K562 (cell line): ENCODE results near the gene VPS37D. TPM values are rescaled to one million over a fixed set of nuclear protein-coding genes. Genes with fewer than 3 reads are reported as not detected.

Experiments used
- ATAC-seq: fragments of 200-7000 bp; cut with Tn5 transposase; 3 replicates; pipeline ENCODE4 v1.9.1; 2020; ENCODE audit warnings: moderate library complexity
- BruUV-seq: library from RNA; stranded (reverse); fragments of 400-500 nt; replicated peaks from 2 replicates; lab custom pipeline; 2021; lab: Mats Ljungman, UMichigan
- CTCF ChIA-PET: fragments of 300-600 bp; formaldehyde crosslinking; extraction: SDS; loops from one replicate; lab custom pipeline; 2021; ENCODE audit warnings: low intra/inter-chr PET ratio; lab: Yijun Ruan, JAX
- POLR2A ChIA-PET: fragments of 300-600, 350-650 bp; sonication (Branson Sonifier 250); formaldehyde crosslinking; extraction: SDS; loops from one replicate; lab custom pipeline; 2021; ENCODE audit warnings: antibody characterized with exemption, inconsistent platforms; lab: Yijun Ruan, JAX
- DNase-seq, 4 experiments: peaks; one replicate each; pipeline versions ENCODE4 v3.0.0 to v3.0.0-alpha.2; 2011 to 2018; ENCODE audit warnings: low spot score in 3 of 4, mixed read lengths in 3 of 4; ENCODE audit errors: extremely low read depth in 1 of 4
- FAIRE-seq: peaks from 2 replicates; lab custom pipeline; 2011; peaks lifted over from hg19 to GRCh38; lab: Jason Lieb, UNC
- H2AFZ ChIP-seq: 2 replicates; pipeline ENCODE4 v1.6.0; 2011; ENCODE audit warnings: low read depth, low read length, control low read depth, inconsistent platforms
- H3K27ac ChIP-seq: fragments of 200-600 bp; 3 replicates; pipeline ENCODE4 v1.8.0; 2011; ENCODE audit warnings: low read depth, mild to moderate bottlenecking, control low read depth, inconsistent platforms, low read length, moderate library complexity, mixed read lengths; ENCODE audit errors: extremely low read depth
- H3K27me3 ChIP-seq, 2 experiments: fragments of 300-600 bp in 1 of 2; 2 replicates in 1 of 2; 3 replicates in 1 of 2; pipeline versions ENCODE4 v1.6.0 to v1.8.0; 2011; ENCODE audit warnings: inconsistent platforms in 2 of 2, low read length in 2 of 2, mild to moderate bottlenecking in 1 of 2, mixed read lengths in 1 of 2, moderate library complexity in 1 of 2; ENCODE audit not compliant: control insufficient read depth in 2 of 2, insufficient read depth in 2 of 2
- H3K36me3 ChIP-seq: fragments of 300-600 bp; 3 replicates; pipeline ENCODE4 v1.8.0; 2011; ENCODE audit warnings: mild to moderate bottlenecking, low read length, inconsistent platforms; ENCODE audit not compliant: control insufficient read depth, insufficient read depth
- H3K4me1 ChIP-seq, 2 experiments: fragments of 200-600 bp in 1 of 2; replicated peaks in 1 of 2; 2 replicates in 1 of 2; 3 replicates in 1 of 2; pipeline versions ENCODE4 v1.5.1 to v1.8.0; 2011; ENCODE audit warnings: inconsistent platforms in 2 of 2, low read length in 2 of 2, mild to moderate bottlenecking in 1 of 2, mixed read lengths in 1 of 2, moderate library complexity in 1 of 2; ENCODE audit not compliant: control insufficient read depth in 2 of 2, insufficient read depth in 2 of 2
- H3K4me2 ChIP-seq: 2 replicates; pipeline ENCODE4 v1.6.1; 2011; ENCODE audit warnings: low read length, control low read depth, inconsistent platforms, mixed read lengths; ENCODE audit not compliant: insufficient read depth
- H3K4me3 ChIP-seq: fragments of 200-600 bp; sonication (generic), shearing (Covaris generic); 2 replicates; pipeline ENCODE4 v1.5.1; 2016; ENCODE audit warnings: control low read depth, inconsistent platforms
- H3K79me2 ChIP-seq: fragments of 200-600 bp; 3 replicates; pipeline ENCODE4 v1.8.0; 2011; ENCODE audit warnings: low read length, inconsistent platforms; ENCODE audit not compliant: control insufficient read depth, insufficient read depth
- H3K9ac ChIP-seq, 2 experiments: 2 replicates each; pipeline versions ENCODE4 v1.6.0 to v1.6.1; 2011; ENCODE audit warnings: low read depth in 2 of 2, low read length in 2 of 2, control low read depth in 1 of 2, inconsistent platforms in 1 of 2, mild to moderate bottlenecking in 1 of 2, mixed read lengths in 1 of 2; ENCODE audit not compliant: insufficient read depth in 1 of 2
- H3K9me1 ChIP-seq: one replicate; pipeline ENCODE4 v1.6.0; 2011; ENCODE audit warnings: inconsistent platforms, mild to moderate bottlenecking, low read length, moderate library complexity; ENCODE audit not compliant: control insufficient read depth, insufficient read depth
- H3K9me3 ChIP-seq: replicated peaks from 2 replicates; pipeline ENCODE4 v1.5.1; 2011; ENCODE audit warnings: low read depth, low read length, inconsistent platforms; ENCODE audit not compliant: control insufficient read depth, insufficient read depth
- H4K20me1 ChIP-seq: replicated peaks from 2 replicates; pipeline ENCODE4 v1.6.1; 2011; ENCODE audit warnings: low read length, inconsistent platforms, mixed read lengths; ENCODE audit not compliant: control insufficient read depth, insufficient read depth
- AFF4 ChIP-seq: sonication (generic); formaldehyde crosslinking; IDR thresholded peaks from 2 replicates; pipeline ENCODE4 v1.8.0; 2023; ENCODE audit warnings: mild to moderate bottlenecking, missing genetic modification reagents
- CHD2 ChIP-seq: IDR thresholded peaks from 2 replicates; pipeline ENCODE4 v1.6.1; 2011; ENCODE audit warnings: low read depth, low read length
- E2F6 ChIP-seq, 2 experiments: IDR thresholded peaks; 2 replicates each; pipeline ENCODE4 v1.6.1; 2011; ENCODE audit warnings: borderline replicate concordance in 1 of 2, control low read depth in 1 of 2, low read depth in 1 of 2, low read length in 1 of 2, mild to moderate bottlenecking in 1 of 2, mixed read lengths in 1 of 2, moderate library complexity in 1 of 2; ENCODE audit not compliant: insufficient read depth in 1 of 2, insufficient read length in 1 of 2, poor library complexity in 1 of 2, severe bottlenecking in 1 of 2; ENCODE audit errors: extremely low read depth in 1 of 2
- KDM2B ChIP-seq: fragments of 250-450 bp; sonication (Bioruptor Pico); IDR thresholded peaks from 2 replicates; pipeline ENCODE4 v1.8.0; 2021; ENCODE audit warnings: mild to moderate bottlenecking, moderate library complexity
- LCOR ChIP-seq: sonication (generic); formaldehyde crosslinking; IDR thresholded peaks from 2 replicates; pipeline ENCODE4 v1.8.0; 2022; ENCODE audit warnings: mild to moderate bottlenecking, missing genetic modification reagents
- THRB ChIP-seq: fragments of 450-650 bp; formaldehyde crosslinking; conservative IDR thresholded peaks from 2 replicates; pipeline ENCODE4 v1.4.0; 2022; ENCODE audit warnings: mild to moderate bottlenecking, missing genetic modification characterization
- ZBTB49 ChIP-seq: sonication (generic); formaldehyde crosslinking; IDR thresholded peaks from 2 replicates; pipeline ENCODE4 v1.8.0; 2022; ENCODE audit warnings: missing genetic modification reagents, mild to moderate bottlenecking, borderline replicate concordance
- ZNF449 ChIP-seq: fragments of 250-450 bp; sonication (Bioruptor Pico); IDR thresholded peaks from 2 replicates; pipeline ENCODE4 v1.8.0; 2022; ENCODE audit warnings: moderate library complexity, mild to moderate bottlenecking, inconsistent platforms
- WGBS: fragments of 100-300 bp; shearing (Covaris generic); methylation state at CpG from one replicate; pipeline ENCODE4 v1.1.6; 2016; ENCODE audit warnings: low coverage, mixed read lengths; ENCODE audit not compliant: insufficient coverage; ENCODE audit errors: missing lambda C conversion rate; 5-methylcytosine and 5-hydroxymethylcytosine counted together
- in situ Hi-C: fragments of 300-500 bp; cut with MboI; formaldehyde crosslinking; loops from 4 replicates; pipeline ENCODE4 v1.15.0; 2018; ENCODE audit warnings: inconsistent platforms, mixed read lengths
- intact Hi-C: fragments of 100-400 bp; cut with micrococcal nuclease; formaldehyde crosslinking; loops from 2 replicates; pipeline ENCODE4 v1.14.2; 2022
- polyA plus RNA-seq, 8 experiments: library from polyadenylated mRNA; depleted of rRNA in 4 of 8; stranded (reverse) in 5 of 8; unstranded in 3 of 8; fragments of >200 nt; fragmentation: Nextera tagmentation in 2 of 8; fragmentation: Illumina TruSeq in 1 of 8; extraction: Ambion mirVana in 2 of 8; extraction: Trizol in 1 of 8; gene quantifications; 2 replicates each; pipeline versions ENCODE4 v1.2.1 to v1.2.3, GENCODE V29; 2011 to 2014; ENCODE audit warnings: inconsistent platforms in 1 of 8, missing spikeins in 1 of 8
- total RNA-seq, 7 experiments: library from RNA; depleted of rRNA in 6 of 7; stranded (reverse); fragments of >200 nt in 6 of 7; fragmentation: Illumina TruSeq in 2 of 7; extraction: Trizol in 2 of 7; gene quantifications; 2 replicates each; pipeline versions ENCODE4 v1.2.1 to v1.2.3, GENCODE V29; 2011 to 2021; ENCODE audit warnings: low replicate concordance in 1 of 7

Gene VPS37D
- total and polyA plus RNA-seq, 9 of the 15 experiments (the other 6 are each of a cell fraction or from before 2014, with no cell fraction given) = 0.25 to 2.3 (median 1.0) TPM; not detected in 3

GRCh38 chr7:73681031-73681430, 13.4 kb downstream of the VPS37D start (continued):
- TF ChIP-seq ZNF449 (no peak), CHD2 (no peak), LCOR (CRISPR knock-in tag) (no peak)

GRCh38 chr7:73682745-73683055, 15.1 kb downstream of the VPS37D start:
- peak overlapping the region; percentile 80 to 100 for H3K9ac ChIP-seq
- no peak for FAIRE-seq
- H3K4me3 ChIP-seq = peak overlapping the region; percentile 99
- H3K36me3 ChIP-seq = peaks cover 60% of the 10 kb centered on the region
- WGBS = 1% methylated on average over 31 of the region's 33 CpGs
- H3K4me2 ChIP-seq = peak overlapping the region; percentile 94
- peak; percentile 10 for ATAC-seq
- H3K27ac ChIP-seq = peak overlapping the region; percentile 73
- in situ Hi-C loops (no loop called here), intact Hi-C loops (loop anchor here (5.0 kb wide), 1 partner anchor 35 kb away; the partner anchor contains the start of gene STX1A)
- peaks cover 35 to 45% of the 10 kb centered on the region in 2 experiments; a peak in 4 of 5 replicates for H3K4me1 ChIP-seq
- BruUV-seq = no TSS peak
- 0 out of 2 replicates have a peak, but pooled peaks cover 7% of the 10 kb centered on the region for H4K20me1 ChIP-seq
- no peak for DNase-seq
- no peaks in the 10 kb centered on the region for H3K9me3 ChIP-seq
- H2AFZ ChIP-seq = peak overlapping the region; percentile 98
- ChIA-PET POLR2A (interaction anchor here (0.6 kb wide), 1 partner anchor 162 kb away, joined by 3 read pairs; no protein-coding TSS in a partner anchor), CTCF (no interaction called here)
- no peaks in the 10 kb centered on the region for H3K27me3 ChIP-seq
- peaks cover 83% of the 10 kb centered on the region for H3K79me2 ChIP-seq
- no peaks in the 10 kb centered on the region for H3K9me1 ChIP-seq
- TF ChIP-seq LCOR (CRISPR knock-in tag) (0 out of 2 replicates have a peak, but pooled peaks have one; percentile 1), THRB (CRISPR knock-in tag) (no peak), KDM2B (CRISPR knock-in tag) (no peak), E2F6 (IDR thresholded peaks at IDR 0.05; ENCODE audit: borderline replicate concordance in 1 of 2, extremely low read depth in 1 of 2, insufficient read depth in 1 of 2, insufficient read length in 1 of 2, low read depth in 1 of 2, low read length in 1 of 2, poor library complexity in 1 of 2, severe bottlenecking in 1 of 2) (peak in 1 of 2 experiments; percentile 63), ZBTB49 (CRISPR knock-in tag) (0 out of 2 replicates have a peak, but pooled peaks have one; percentile 54), AFF4 (CRISPR knock-in tag) (0 out of 2 replicates have a peak, but pooled peaks have one; percentile 8)
